Measurements from ENCODE around the gene SLC22A15. TPM values are rescaled to one million over a fixed set of nuclear protein-coding genes. Genes with fewer than 3 reads are reported as not detected.

Gene SLC22A15
- total RNA-seq, 1 experiment from 2014 or later: not detected

GRCh38 chr1:116115476-116116439 is 139.4 kb downstream of the SLC22A15 start:
- H3K9me3 ChIP-seq (ENCODE audit: low read length): no peaks in the 10 kb centered on the region
- no peak overlapping the region for H3K9ac ChIP-seq (ENCODE audit: low read length)
- no peaks in the 10 kb centered on the region for H3K9me2 ChIP-seq (replicated peaks; ENCODE audit: insufficient read depth, low read length)
- no peaks in the 10 kb centered on the region for H3K36me3 ChIP-seq (ENCODE audit: insufficient read depth, low read length)
- no peak for DNase-seq
- no peak overlapping the region for H3K4me3 ChIP-seq (ENCODE audit: low read length)
- H4K20me1 ChIP-seq (ENCODE audit: insufficient read depth, low read depth, low read length): no peaks in the 10 kb centered on the region
- H3K79me2 ChIP-seq (ENCODE audit: low read length): no peaks in the 10 kb centered on the region
- peaks cover 14% of the 10 kb centered on the region for H3K4me1 ChIP-seq (ENCODE audit: low read length)
- no peak overlapping the region for H2AFZ ChIP-seq (ENCODE audit: low read length)
- no peak overlapping the region for H3K4me2 ChIP-seq (ENCODE audit: low read depth, low read length, poor library complexity, severe bottlenecking)
- no peaks in the 10 kb centered on the region for H3K27me3 ChIP-seq (ENCODE audit: low read length)
- H3K27ac ChIP-seq (ENCODE audit: low read length): no peak overlapping the region

GRCh38 chr1:116118471-116118870 is 142.2 kb downstream of the SLC22A15 start:
- Histone ChIP-seq H3K4me3 (ENCODE audit: low read length) (no peak overlapping the region), H4K20me1 (ENCODE audit: insufficient read depth, low read depth, low read length) (no peaks in the 10 kb centered on the region), H3K36me3 (ENCODE audit: insufficient read depth, low read length) (no peaks in the 10 kb centered on the region), H3K27ac (ENCODE audit: low read length) (no peak overlapping the region), H3K27me3 (ENCODE audit: low read length) (no peaks in the 10 kb centered on the region), H3K9me2 (replicated peaks; ENCODE audit: insufficient read depth, low read length) (no peaks in the 10 kb centered on the region), H2AFZ (ENCODE audit: low read length) (no peak overlapping the region), H3K9ac (ENCODE audit: low read length) (no peak overlapping the region), H3K79me2 (ENCODE audit: low read length) (no peaks in the 10 kb centered on the region), H3K9me3 (ENCODE audit: low read length) (no peaks in the 10 kb centered on the region), H3K4me2 (ENCODE audit: low read depth, low read length, poor library complexity, severe bottlenecking) (no peak overlapping the region), H3K4me1 (ENCODE audit: low read length) (no peaks in the 10 kb centered on the region)
- no peak for DNase-seq

Other genes with a start within 250 kb of the SLC22A15 start
- gene CASQ2, start 207.8 kb upstream of the SLC22A15 start, total RNA-seq (2014; rRNA removed; shearing (Covaris generic); ENCODE audit: low replicate concordance): not detected in 2 replicates
- not detected in 2 replicates for gene NHLH2, start 135.4 kb upstream of the SLC22A15 start, total RNA-seq (2014; rRNA removed; shearing (Covaris generic); ENCODE audit: low replicate concordance)
- not detected in 2 replicates for gene MAB21L3, start 134.9 kb downstream of the SLC22A15 start, total RNA-seq (2014; rRNA removed; shearing (Covaris generic); ENCODE audit: low replicate concordance)

All from Karpas-422 (cell line).